GM11168 (cell line): ENCODE data around the gene RBM42.
"Not testable (repeated sequence)": the region's sequence is repeated elsewhere in the genome, so short reads cannot be mapped to it uniquely, and the experiment has no call there.

Source experiments
- in situ Hi-C: fragments of 300-500 bp; cut with MboI; formaldehyde crosslinking; loops from one replicate; pipeline ENCODE4 v1.12.0; 2022; ENCODE audit warnings: low sequenced_read_pairs; ENCODE audit not compliant: unreplicated experiment

RBM42 gene

GRCh38 chr19:35645680-35646511 is 17.1 kb downstream of the RBM42 start:
- in situ Hi-C loops: no loop called here

- in situ Hi-C loops: no loop called here
These were observed 19.5 kb downstream of the RBM42 start, which contains the start of gene COX6B1 for GRCh38 chr19:35648017-35648961. Gene COX6B1 (plus strand): TSS chr19:35648323. CDS start chr19:35651244, 2,921 bp downstream.

- in situ Hi-C loops: no loop called here
These were observed 21.7 kb downstream of the RBM42 start for GRCh38 chr19:35650581-35650980.

GRCh38 chr19:35654828-35655227 is 26.0 kb downstream of the RBM42 start:
- in situ Hi-C loops: not testable (repeated sequence)

- in situ Hi-C loops: no loop called here
These were observed 26.8 kb downstream of the RBM42 start for GRCh38 chr19:35655600-35655999.

GRCh38 chr19:35656700-35657099 is 27.9 kb downstream of the RBM42 start:
- in situ Hi-C loops: no loop called here

- in situ Hi-C loops: no loop called here
These were observed 29.3 kb downstream of the RBM42 start for GRCh38 chr19:35657904-35658700.

- in situ Hi-C loops: no loop called here
These were observed 33.1 kb downstream of the RBM42 start for GRCh38 chr19:35661995-35662340.

GRCh38 chr19:35663981-35664380 is 35.1 kb downstream of the RBM42 start:
- in situ Hi-C loops: no loop called here

- in situ Hi-C loops: no loop called here
These were observed 36.3 kb downstream of the RBM42 start for GRCh38 chr19:35665157-35665556.

- in situ Hi-C loops: no loop called here
These were observed 36.8 kb downstream of the RBM42 start for GRCh38 chr19:35665604-35666003.

GRCh38 chr19:35666251-35666913 is 37.5 kb downstream of the RBM42 start, which contains the start of gene UPK1A:
Gene UPK1A (plus strand): TSS chr19:35666517. CDS start chr19:35666813, 296 bp downstream.
- in situ Hi-C loops: no loop called here

- in situ Hi-C loops: no loop called here
These were observed 40.7 kb downstream of the RBM42 start for GRCh38 chr19:35669566-35669965.

GRCh38 chr19:35669974-35670373 is 41.1 kb downstream of the RBM42 start:
- in situ Hi-C loops: no loop called here

GRCh38 chr19:35670686-35671085 is 41.9 kb downstream of the RBM42 start:
- in situ Hi-C loops: no loop called here

GRCh38 chr19:35671818-35672217 is 43.0 kb downstream of the RBM42 start:
- in situ Hi-C loops: no loop called here

GRCh38 chr19:35673121-35673804 is 44.4 kb downstream of the RBM42 start:
- in situ Hi-C loops: no loop called here

GRCh38 chr19:35675589-35676140 is 46.8 kb downstream of the RBM42 start:
- in situ Hi-C loops: no loop called here
